Germinal center (tissue), 1 donor: Measurements from ENCODE around the gene MTSS2.
"Not testable (repeated sequence)": the region's sequence is repeated elsewhere in the genome, so short reads cannot be mapped to it uniquely, and the experiment has no call there.

Experiments
- DNase-seq: peaks from one replicate; pipeline ENCODE4 v3.0.0; 2012; ENCODE audit warnings: mixed read lengths, low spot score

MTSS2 gene

DNA sequence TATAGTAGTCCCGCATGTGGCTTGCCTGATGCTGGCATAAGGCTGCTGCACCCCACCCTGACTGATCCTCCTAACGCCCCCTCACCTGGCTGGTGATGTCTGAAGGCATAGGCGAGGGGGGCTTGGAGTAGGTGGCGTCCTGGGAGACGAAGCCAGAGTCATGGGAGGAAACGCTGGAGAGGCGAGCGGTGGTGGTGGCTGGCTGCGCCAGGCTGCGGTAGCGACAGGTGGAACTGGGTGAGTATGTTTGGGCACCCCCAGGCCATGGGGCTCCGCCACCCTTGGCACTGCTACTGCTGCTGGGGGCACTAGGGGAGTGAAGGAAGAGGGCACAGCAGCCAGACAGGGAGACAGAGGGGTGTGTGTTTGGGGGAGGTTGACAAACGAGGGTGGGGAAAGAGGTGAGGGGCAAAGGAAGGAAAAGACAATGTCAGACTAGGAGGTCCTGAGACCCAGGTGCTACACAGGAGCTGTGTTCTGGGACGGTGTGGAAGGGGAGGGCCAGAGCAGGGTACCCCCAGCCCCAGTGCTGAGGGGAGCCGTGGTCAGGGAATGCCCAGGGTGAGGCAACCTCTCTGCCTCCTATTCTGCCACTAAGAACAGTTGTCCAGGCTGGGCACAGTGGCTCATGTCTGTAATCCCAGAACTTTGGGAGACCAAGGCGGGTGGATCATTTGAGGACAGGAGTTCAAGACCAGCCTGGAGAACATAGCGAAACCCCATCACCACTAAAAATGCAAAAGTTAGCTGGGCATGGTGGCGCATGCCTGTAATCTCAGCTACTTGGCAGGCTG, 11.4 kb downstream of the MTSS2 start:
- no peak for DNase-seq

DNA sequence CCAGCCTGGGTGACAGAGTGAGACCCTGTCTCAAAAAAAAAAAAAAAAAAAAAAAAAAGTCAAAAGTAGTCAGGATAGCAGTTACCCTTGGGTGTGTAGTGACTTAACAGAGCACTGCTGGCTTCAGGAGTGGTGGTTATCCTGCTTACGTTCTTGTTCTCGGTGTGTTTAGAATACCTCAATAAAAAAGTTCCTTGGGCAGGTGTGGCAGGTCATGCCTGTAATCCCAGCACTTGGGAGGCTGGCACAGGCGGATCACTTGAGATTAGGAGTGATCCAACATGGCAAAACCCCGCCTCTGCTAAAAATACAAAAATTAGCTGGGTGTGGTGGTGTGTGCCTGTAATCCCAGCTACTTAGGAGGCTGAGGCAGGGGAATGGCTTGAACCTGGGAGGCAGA, 14.9 kb downstream of the MTSS2 start:
- not testable (repeated sequence) for DNase-seq

DNA sequence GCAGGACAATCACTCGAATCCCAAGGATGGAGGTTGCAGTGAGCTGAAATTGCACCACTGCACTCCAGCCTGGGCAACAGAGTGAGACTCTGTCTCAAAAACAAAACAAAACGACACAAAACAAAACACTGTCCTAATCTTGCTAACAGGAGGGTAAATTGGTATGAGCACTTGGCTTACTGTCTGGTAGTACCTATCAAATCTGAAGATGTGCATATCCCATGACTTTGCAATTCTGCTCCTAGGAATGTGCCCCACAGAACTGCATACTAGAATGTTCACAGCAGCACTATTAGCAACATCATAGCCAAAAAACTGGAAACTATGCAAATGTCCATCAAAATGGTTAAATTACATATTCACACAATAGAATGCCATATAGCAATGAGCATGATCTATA, 15.7 kb downstream of the MTSS2 start:
- DNase-seq = no peak

DNA sequence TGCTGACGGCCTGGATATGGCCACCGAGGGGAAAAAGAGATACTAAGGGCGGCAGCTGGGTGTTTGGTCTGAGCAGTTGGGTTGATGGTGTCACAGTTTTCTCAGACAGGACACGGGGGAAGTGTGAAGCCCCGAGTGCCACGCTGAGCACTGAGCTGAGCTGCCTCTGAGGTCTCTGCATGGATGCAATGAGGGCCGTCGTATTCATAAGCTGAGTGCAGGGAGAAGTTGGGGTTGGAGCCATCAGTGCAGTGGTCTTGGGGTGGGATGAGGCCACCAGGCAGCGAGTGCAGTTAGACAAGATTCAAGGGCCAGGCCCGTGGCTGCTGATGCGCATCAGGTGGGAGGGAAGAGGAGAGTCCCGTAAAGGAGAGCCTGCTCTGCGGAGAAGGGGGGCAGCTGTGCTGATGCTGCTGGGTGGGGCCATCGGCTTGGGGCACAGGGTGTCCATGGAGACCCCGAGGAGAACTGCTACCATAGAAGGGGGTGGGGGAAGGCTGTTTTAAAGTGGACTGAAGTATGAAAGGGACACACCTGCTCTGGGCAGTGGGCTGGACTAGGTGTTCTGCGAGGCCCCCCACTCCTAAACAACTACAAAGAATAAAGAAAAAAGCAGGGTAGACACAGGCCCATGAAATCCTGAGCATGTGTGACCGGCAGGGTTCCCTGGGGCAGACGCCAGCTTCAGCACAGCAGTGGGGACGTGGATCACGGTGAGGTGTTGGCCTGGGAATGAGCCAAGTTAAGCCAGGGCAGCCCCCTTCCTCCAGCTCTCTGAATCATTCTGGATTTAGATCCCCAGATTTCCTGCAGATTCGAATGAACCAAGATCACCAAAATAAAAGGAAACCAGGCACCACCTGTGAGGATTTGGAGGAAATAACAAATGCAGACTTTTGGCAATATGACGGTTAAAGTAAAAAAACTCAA, 19.8 kb downstream of the MTSS2 start:
- no peak for DNase-seq

DNA sequence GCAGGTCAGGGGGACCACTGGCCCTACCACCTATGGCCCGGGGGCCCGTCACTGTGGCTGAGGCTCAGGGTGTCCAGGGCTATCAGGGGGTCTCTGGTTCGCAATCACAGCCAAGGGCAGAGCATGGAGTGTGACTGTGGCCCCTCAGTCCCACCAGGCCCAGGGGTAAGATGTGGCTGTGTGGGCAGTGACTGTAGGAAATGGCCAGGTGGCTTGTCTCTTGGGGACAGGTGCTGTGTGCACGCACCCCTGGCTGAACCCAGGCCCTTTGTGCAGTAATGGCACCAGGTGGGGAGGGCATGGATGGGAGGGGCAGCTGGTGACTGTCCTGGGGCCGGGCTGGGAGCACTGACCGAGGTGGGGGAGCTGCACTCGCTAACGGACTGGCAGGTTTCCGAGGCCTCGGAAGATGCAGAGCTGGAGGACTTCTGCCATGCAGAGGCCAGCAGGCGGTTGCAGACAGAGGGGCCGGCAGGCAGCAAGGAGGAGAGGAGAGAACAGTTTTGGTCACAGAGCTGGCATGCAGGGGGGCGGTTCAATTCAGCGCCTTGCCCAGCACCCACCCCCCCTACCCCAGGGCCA, 20.6 kb downstream of the MTSS2 start:
- no peak for DNase-seq

DNA sequence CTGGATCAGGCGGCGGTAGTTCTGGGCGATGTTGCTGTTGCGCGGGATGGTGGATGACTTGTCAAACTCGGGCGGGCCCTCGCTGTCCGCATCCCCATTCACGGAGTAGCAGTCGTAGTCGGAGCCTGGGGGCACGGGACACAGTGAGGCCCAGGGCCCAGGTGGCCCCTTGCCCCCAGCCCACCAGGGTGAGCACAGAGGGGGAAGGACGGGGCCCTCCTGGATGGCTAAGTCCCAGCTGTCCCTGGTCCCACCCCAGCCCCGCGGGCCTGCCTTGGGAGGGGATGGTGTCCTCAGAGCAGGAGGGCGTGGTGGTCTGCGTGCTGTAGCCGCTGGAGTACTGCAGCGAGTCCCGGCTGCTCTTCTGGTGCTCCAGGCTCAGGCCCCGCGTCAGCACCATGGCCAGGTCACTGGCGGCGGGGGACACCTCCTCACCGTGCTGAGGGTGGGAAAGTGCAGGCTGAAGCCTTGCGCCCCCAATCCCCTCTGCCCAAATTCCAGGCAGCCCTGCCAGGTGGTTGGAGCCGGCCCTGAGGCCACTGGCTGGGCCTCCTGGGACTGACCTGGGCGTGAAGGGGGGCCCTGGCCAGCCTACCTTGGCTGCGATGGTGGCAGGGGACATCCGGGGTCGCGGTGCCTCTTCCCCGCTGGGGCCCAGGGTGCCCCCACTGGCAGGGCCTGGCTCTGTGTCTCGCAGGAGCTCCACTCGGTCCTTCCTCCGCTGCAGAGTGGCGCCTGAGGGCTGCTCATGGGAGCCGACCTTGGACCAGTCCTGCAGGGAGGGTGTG, 21.3 kb downstream of the MTSS2 start:
- no peak for DNase-seq

DNA sequence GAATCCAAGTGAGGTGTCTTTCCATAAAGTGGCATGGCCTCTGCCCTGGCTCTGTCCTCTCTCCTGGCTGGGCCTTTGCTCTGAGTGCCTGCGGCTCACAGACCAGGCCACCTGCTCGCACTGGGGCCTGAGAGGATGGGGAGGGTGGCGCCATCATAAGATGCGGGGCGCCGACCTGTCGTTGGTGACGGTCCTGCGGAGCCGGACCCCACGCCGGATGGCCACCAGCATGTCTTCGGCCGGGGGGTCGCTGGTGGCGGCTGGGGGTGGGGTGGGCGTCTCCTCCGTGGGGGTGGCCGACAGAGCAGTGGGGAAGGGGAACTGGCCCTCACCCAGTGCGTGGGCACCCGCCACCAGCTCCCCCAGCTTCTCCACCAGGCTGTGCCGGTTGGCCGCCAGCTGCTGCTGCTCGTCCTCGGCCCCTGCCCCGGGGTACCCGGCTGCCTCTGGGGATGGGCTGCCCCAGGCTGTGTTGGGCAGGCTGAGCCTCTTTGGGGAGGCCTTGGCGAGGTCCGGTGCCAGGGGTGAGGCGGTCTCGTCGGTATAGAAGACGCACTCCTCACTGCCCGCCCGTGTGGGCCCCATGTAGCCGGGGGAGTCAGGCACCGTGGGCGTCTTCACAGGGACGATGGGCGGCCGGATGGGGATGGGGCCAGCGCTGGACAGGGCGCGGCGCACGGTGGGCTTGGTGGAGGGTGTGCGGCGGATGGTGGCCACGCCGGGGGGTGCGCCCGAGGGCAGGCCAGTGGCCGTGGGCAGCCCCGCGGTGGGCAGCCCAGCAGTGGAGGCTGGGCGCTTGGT, 22.1 kb downstream of the MTSS2 start:
- no peak for DNase-seq

DNA sequence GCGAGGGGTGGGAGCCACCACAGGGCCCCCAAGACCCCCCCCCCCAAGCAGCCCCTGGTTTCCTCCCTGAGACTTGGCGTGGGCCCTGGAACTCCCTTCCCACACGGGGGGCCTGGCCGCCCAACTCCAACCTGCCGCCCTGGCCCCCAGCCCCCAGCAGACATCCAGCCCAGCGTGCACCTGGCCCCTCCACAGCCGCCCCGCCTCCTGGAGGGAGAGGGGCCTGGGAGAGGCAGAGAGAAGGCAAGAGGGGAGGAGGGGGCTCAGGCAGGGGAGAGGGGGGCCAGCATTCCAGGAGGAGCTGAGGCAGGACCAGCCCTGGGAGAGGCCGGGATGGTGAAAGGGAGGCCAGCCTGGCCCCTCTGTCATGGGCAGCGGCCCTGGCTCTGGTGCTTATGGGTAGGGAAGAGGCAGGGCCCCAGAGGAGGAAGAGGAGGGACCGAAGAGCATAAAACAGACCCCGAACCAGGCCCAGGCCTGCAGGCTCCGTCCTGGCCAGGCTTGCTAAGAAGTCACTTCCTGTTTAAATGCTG, 22.8 kb downstream of the MTSS2 start:
- DNase-seq = no peak

DNA sequence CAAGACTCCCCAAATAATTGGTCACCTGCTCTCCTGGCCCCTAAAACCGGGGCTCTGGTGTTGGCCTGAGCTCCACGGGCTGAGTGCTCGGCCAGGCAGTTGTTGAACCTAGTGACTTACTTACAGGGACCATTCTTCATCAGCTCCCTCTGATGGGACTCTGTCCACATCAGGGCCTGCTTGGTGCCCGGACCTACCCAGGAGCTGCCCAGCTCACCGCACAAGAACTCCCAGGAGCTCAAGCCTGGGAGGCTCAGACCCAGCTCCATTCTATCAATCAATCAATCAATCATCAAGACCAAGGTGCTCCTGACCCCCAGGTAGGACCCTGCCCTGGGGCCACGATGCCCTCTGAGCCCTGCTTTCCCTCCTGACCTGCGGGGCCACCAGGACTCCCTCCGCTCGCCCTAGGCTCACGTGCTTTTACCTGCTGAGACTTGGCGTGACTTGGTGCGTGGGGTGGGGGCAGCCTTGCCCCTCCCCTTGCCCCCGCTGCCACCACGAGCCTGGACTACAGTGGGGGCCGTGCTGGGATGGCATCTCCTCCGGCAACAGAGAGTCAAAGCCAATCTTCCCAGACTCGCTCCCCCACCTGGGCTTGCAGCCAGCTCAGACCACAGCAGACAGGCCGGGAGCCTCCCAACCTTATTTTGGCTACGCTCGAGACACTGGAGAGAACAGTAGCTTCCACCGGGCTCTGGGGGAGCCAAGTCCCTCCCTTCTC, 23.8 kb downstream of the MTSS2 start:
- no peak for DNase-seq

DNA sequence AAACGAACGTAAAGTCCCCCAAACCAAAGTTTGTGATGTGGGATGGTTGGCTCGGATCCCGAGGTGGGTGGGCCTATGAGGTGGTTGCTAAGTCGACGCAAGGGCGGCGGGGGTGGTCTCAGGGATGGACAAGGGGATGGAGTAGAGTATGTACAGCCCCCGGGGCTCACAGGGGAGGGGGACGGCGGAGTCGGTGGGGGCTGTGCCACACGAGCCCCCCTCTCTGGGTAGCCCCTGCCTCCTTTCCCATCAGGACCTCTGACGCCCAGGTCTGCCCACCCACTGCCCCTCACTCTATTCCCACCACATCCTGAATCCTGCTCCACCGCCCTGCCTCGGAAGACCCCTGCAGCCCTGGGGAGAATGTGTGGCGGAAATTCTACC, 24.3 kb downstream of the MTSS2 start:
- no peak for DNase-seq

DNA sequence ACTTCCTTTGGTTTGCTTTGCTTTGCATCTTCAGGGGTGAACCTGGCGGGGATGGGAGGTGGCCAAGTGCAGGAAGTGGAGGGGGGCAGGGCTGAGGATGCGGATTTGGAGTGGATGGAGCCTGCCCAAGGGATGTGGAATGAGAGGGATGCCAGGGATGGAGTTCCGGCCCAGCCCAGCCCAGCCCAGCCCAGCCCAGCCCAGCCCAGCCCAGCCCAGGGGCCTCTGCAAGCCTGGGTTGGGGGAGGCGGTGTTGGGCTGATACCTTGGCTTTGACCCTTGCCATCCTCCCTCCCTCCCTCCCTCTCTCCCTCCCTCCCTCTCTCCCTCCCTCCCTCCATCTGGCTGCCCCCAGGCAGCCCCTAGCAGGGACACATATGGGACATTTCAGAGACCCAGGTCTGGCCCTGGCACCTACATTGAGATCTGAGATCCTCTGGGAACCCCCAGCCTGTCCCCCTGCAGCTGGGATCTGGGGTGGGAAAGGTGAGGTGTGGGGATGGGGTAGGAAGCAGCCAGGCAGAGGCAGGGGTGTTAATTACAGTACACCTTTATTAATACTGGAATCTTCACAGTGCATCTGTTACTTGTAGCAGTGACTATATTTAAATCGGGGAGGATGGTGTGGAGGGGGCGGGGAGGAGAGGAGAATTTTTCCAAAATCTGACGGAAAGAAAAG, 25.0 kb downstream of the MTSS2 start:
- no peak for DNase-seq

DNA sequence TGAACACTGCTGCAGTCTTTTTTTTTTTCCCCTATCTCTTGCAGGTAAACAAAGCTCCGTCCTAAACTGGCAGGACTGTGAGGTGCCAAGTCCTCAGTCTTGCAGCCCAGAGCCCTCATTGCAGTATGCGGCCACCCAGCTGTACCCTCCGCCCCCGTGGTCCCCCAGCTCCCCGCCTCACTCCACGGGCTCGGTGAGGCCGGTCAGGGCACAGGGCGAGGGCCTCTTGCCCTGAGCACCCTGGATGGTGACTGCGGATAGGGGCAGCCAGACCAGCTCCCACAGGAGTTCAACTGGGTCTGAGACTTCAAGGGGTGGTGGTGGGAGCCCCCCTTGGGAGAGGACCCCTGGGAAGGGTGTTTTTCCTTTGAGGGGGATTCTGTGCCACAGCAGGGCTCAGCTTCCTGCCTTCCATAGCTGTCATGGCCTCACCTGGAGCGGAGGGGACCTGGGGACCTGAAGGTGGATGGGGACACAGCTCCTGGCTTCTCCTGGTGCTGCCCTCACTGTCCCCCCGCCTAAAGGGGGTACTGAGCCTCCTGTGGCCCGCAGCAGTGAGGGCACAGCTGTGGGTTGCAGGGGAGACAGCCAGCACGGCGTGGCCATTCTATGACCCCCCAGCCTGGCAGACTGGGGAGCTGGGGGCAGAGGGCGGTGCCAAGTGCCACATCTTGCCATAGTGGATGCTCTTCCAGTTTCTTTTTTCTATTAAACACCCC, 25.7 kb downstream of the MTSS2 start:
- DNase-seq = no peak

DNA sequence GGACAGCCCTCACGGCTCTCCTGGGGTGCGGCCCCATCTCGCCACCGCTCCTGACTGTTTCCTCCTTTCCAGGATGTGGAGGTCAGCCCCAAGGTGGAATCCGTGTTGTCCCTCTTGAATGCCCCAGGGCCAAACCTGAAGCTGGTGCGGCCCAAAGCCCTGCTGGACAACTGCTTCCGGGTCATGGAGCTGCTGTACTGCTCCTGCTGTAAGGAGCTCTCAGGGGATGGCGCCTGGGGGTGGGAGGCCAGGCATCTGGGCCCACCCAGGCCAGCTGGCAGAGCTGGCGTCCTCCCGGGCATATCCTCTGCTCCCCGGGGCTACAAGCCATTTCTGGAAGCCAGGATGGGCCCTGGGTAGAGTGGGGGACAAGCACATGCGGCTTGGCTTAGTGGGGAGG, 26.3 kb downstream of the MTSS2 start:
- DNase-seq = no peak

DNA sequence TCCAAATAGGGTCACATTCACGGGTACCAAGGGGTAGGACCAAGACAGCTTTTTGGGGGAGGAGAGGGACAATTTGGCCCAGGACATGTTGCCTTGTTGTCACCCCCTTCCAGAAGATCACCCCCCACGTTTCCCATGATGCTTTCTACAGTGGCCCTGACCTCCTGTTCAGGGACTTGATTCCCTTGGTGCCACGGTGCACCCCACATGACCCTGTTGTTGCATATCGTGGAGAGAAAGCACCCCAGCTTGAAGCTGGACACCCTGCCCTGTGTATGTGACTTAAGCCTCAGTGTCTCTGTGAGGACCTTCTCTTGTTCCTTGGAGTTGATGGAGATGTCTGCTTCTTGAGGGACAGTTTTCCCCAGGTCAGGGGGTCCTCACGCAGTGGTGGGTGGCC, 26.9 kb downstream of the MTSS2 start:
- DNase-seq = no peak

DNA sequence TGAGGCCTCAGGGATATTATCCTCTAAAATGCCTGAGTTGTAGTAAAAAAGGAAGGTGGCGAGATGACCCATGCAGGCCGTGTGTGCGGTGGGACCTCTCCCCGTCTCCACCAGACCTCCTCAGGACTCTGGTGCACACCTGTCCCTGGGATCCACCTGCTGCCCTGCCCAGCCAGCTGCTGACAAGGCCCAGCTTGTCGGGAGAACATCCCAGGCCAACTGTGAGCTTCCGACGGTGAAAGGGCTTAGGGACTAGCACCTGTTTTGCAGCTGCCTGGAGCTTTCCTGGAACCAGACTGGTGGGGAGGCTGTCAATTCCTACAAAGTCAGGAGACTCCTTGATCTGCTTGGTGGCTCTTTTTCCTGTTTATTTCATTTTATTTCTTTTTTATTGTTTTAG, 27.9 kb downstream of the MTSS2 start:
- DNase-seq = no peak

DNA sequence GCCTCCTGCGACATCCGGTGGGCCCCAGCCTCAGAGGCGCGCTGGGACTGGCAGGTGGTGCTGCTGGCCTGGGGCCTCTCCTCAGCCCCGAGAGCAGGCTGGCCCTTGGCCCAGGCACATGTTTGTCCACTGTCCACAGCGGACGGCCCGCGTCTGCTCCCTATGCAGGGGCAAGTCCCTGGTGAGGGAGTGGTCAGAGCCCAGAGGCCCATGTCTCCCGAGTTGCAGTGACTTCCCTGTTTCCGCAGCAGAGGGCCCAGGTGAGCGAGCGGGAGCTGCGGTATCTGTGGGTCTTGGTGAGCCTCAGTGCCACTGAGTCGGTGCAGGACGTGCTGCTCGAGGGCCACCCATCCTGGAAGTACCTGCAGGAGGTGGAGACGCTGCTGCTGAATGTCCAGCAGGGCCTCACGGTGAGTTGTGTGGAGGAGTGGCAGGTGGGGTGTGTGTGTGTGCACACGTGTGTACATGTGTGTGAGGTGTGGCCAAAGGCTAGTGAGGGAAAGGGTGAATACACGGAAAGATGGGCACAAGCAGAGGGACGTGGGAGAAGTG, 29.1 kb downstream of the MTSS2 start:
- no peak for DNase-seq

DNA sequence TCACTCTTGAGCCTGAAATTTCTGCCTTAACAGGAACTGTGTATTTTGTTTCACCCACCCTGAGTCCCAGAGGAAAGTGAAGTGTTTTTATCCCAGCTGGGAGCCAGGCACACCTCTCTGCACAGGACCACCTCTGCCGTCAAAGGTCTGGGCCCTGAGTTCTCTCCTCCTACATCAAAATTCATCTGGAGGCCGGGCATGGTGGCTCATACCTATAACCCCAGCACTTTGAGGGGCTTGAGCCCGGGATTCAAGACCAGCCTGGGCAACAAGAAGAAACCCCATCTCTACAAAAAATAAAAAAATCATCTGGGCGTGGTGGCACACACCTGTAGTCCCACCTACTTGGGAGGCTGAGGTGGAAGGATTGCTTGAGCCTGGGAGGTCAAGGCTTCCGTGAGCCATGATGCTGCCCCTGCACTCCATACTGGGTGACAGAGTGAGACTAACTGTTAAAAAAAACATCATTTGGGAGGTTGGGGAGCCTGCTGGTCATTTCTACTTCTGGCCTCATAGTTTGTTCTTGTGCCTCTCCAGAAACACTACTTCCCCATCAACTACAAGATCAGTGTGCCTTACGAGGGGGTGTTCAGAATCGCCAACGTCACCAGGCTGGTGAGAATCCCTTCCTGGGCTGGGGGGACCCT, 29.7 kb downstream of the MTSS2 start:
- no peak for DNase-seq
